ENCODE measurements around the gene GTF2H2C. TPM values are rescaled to one million over a fixed set of nuclear protein-coding genes. Genes with fewer than 3 reads are reported as not detected.
"Not testable (repeated sequence)": the region's sequence is repeated elsewhere in the genome, so short reads cannot be mapped to it uniquely, and the experiment has no call there.

The GTF2H2C gene
- total and polyA plus RNA-seq, 9 donors: 13.7 to 40.1 (median 24.5) TPM

DNA sequence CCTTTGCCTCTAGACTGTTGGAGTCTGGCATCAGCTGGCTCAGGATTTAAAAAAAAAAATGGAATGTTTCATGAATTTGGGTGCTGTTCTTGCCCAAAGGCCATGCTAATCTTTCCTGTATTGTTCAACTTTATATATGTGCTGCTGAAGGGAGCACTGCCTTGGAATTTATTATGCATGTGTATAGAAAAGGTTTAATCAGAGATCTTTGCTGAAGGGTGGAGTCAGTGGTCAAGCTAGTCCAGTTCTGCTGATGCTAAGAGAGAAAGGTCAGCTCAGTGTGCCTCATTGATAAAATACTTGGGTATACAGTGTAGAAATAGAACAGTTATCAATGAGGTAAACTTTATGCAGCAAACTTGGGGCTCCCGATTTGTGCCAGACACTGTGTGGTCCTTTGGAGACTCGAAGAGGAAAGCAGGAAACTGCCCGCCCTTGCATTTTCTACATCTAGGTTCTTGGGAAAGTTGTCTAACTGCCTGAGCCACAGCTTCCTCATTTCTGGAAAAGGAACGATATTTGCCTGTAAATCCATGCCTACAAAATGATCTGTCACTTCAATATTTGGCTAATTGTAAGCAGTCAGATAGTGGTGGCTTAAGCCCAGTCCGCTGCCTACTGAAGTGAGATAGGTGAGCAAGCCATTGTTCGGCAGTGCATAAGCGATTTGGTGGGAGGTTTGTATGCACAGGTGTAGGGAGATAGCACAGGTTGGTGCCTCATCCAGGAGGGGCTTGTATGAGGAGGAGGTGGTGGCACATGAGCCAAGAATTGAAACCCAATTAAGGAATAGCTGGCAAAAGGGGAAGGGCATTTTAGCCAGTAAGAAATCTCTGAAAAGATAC lies 29.2 kb upstream of the GTF2H2C start:
- no peak overlapping the region for H3K4me3 ChIP-seq
- H3K36me3 ChIP-seq: no peaks in the 10 kb centered on the region
- no peaks in the 10 kb centered on the region for H3K4me1 ChIP-seq (ENCODE audit: insufficient read depth)
- no peak overlapping the region for H3K27ac ChIP-seq
- no peak for DNase-seq
- H3K27me3 ChIP-seq: no peaks in the 10 kb centered on the region
- no peaks in the 10 kb centered on the region for H3K9me3 ChIP-seq
- intact Hi-C loops (cut with DNase I): no loop called here
- no peak for TF ChIP-seq POLR2A (IDR thresholded peaks at IDR 0.05)
- no peak for TF ChIP-seq EP300 (IDR thresholded peaks at IDR 0.05)
- TF ChIP-seq, protein P1, sequence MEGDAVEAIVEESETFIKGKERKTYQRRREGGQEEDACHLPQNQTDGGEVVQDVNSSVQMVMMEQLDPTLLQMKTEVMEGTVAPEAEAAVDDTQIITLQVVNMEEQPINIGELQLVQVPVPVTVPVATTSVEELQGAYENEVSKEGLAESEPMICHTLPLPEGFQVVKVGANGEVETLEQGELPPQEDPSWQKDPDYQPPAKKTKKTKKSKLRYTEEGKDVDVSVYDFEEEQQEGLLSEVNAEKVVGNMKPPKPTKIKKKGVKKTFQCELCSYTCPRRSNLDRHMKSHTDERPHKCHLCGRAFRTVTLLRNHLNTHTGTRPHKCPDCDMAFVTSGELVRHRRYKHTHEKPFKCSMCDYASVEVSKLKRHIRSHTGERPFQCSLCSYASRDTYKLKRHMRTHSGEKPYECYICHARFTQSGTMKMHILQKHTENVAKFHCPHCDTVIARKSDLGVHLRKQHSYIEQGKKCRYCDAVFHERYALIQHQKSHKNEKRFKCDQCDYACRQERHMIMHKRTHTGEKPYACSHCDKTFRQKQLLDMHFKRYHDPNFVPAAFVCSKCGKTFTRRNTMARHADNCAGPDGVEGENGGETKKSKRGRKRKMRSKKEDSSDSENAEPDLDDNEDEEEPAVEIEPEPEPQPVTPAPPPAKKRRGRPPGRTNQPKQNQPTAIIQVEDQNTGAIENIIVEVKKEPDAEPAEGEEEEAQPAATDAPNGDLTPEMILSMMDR (IDR thresholded peaks at IDR 0.05): no peak
- WGBS, 3 donors: 27 to 55% (median 42%) methylated on average over 7 of the region's 7 CpGs

DNA sequence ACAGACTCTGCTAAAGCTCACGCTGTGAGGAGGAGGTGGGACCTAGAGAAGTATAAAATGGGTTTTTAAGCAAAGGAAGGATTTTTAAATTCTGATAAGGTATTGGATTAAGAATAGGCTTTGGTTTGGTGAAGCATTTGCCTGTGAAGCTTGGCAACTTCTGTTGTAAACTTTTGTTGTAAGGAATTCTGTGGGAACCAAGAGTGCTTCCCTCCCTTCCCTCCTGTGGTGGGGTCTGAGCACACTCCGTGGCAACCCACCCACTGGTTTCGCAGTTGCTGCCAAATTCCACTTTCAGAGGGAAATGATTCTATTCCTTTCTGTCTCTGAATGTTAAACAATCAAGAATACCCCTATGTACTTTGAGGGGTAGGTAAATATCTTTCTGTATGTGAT lies 28.6 kb upstream of the GTF2H2C start:
- no peak overlapping the region for H3K27ac ChIP-seq
- no peaks in the 10 kb centered on the region for H3K9me3 ChIP-seq
- H3K4me3 ChIP-seq: no peak overlapping the region
- 4 to 8% (median 7%) methylated on average over 3 of the region's 3 CpGs for WGBS, 3 donors
- no peaks in the 10 kb centered on the region for H3K4me1 ChIP-seq (ENCODE audit: insufficient read depth)
- no peaks in the 10 kb centered on the region for H3K36me3 ChIP-seq
- TF ChIP-seq POLR2A (IDR thresholded peaks at IDR 0.05) (no peak), EP300 (IDR thresholded peaks at IDR 0.05) (no peak)
- TF ChIP-seq, protein P1 (IDR thresholded peaks at IDR 0.05): no peak
- H3K27me3 ChIP-seq: no peaks in the 10 kb centered on the region
- intact Hi-C loops (cut with DNase I): no loop called here
- DNase-seq: no peak

DNA sequence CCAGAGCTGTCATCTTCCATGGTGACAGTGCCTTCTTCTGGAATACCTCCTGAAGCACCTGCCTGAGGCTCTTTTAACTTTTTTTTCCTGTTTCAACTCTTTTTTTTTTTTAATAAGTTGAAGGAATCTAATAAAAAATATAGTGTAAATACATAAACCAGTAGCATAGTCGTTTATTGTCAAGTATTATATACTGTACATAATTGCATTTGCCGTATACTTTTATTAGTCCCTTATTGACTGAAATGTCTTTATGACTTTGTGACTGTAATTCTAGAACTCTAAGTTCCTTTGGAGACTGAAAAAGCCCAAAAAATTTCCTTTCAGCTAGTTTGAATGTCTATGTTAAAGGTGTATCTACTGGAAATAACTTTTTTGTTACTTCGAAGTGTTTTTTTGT lies 22.1 kb upstream of the GTF2H2C start:
- H3K36me3 ChIP-seq; H3K27me3 ChIP-seq; DNase-seq; H3K4me1 ChIP-seq (ENCODE audit: insufficient read depth); H3K9me3 ChIP-seq; H3K4me3 ChIP-seq; intact Hi-C loops (cut with DNase I); H3K27ac ChIP-seq: not testable (repeated sequence)
- 70 to 76% (median 75%) methylated on average over 2 to 3 of the region's 3 CpGs for WGBS, 3 donors

DNA sequence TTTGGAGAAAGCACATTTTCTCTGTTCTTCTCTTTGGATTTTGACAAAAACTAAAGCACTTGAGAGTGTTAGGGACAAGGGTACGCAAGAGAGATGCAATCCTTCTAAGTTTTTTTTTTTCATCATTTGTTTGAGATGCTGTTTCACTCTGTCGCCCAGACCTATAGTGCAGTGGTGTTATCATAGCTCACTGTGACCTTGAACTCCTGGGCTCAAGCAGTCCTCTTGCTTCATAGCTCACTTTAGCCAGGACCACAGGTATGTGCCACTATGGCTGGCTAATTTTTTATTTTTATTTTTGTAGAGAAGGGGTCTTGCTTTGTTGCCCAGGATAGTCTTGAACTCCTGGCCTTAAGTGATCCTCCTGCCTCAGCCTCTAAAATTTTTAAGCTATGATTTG lies 21.3 kb upstream of the GTF2H2C start:
- H3K27ac ChIP-seq; DNase-seq; H3K4me3 ChIP-seq; H3K27me3 ChIP-seq; H3K4me1 ChIP-seq (ENCODE audit: insufficient read depth); H3K36me3 ChIP-seq; intact Hi-C loops (cut with DNase I); H3K9me3 ChIP-seq: not testable (repeated sequence)
- WGBS, 3 donors: 43 to 70% (median 52%) methylated on average over 1 to 2 of the region's 2 CpGs

DNA sequence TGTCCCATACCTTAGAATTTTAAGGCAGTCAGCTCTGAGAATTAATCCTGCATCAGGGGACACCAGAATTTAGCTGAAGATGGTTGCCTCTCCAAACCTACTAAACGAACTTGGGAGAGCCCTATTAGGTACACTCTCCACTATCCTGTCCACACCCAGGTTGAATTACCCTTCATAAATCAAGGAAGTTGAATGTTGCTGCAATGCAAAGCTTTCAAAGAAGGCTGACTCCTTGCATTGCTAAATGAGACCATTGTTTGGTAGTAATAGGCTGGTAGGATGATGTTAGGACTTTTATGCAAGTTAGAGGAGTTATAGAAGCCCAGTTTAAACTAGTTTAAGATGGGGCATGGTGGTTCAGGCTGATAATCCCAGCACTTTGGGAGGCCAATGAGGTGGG lies 18.6 kb upstream of the GTF2H2C start:
- H3K27me3 ChIP-seq; H3K27ac ChIP-seq; H3K9me3 ChIP-seq; intact Hi-C loops (cut with DNase I); H3K4me1 ChIP-seq (ENCODE audit: insufficient read depth); H3K4me3 ChIP-seq; DNase-seq; H3K36me3 ChIP-seq: not testable (repeated sequence)
- no CpG with 5 or more reads among the region's 1 CpG for WGBS, 3 donors

DNA sequence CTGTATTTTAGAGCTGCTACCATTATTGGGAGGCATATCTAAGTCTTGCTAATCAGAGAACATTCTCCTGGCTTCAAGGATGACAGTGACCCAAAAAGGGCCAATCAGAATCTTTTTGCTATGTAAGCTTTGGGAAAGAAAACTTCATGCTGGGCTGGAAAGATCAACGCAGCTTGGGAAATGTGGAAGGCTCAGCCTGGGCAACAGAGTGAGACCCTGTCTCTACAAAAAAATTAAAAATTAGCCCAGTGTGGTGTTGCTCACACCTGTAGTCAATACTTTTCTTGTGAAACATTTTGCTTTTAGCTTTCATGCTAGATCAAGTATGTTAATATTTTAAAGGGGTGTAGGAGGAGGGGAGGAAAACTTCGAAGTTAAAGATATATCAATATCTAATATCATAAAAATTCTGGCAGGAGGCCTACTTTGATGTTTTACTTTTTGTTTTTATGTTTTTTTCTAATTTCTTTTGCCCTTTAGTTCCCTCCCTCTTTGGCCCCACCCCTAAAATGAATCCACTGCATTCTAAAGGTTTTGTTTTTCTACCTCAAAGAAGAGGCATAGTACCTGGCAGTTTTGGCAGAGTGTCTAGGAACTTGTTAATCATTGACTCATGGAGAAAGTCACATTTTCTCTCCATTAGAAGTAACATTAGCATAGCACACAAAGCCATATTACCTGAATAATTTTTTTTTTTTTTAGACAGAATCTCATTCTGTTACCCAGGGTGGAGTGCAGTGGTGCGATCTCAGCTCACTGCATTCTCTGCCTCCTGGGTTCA lies 17.0 kb upstream of the GTF2H2C start:
- WGBS, 3 donors: no CpG with 5 or more reads among the region's 3 CpGs
- H3K4me3 ChIP-seq; H3K4me1 ChIP-seq (ENCODE audit: insufficient read depth); H3K9me3 ChIP-seq; H3K27me3 ChIP-seq; H3K27ac ChIP-seq; intact Hi-C loops (cut with DNase I); H3K36me3 ChIP-seq; DNase-seq: not testable (repeated sequence)

DNA sequence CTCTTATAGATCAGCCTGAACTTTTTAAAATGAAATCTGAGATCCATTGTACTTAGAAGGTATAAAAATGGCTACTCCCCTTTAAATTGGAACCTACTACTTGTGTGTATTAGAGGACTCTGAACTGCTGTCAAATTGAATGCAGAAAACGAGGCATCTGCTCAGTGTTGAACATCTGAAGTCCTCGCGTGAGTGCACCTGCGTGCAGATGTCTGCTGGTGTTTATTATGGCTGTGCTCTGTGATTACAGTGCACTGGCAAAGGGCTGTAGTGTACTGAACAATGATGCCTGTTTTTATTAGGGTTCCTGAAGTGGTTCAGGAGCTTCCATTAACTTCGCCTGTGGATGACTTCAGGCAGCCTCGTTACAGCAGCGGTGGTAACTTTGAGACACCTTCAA lies 15.4 kb upstream of the GTF2H2C start:
- intact Hi-C loops (cut with DNase I); H3K9me3 ChIP-seq; DNase-seq; H3K27ac ChIP-seq; H3K4me3 ChIP-seq; H3K4me1 ChIP-seq (ENCODE audit: insufficient read depth); H3K27me3 ChIP-seq; H3K36me3 ChIP-seq: not testable (repeated sequence)
- no CpG with 5 or more reads among the region's 7 CpGs for WGBS, 3 donors

DNA sequence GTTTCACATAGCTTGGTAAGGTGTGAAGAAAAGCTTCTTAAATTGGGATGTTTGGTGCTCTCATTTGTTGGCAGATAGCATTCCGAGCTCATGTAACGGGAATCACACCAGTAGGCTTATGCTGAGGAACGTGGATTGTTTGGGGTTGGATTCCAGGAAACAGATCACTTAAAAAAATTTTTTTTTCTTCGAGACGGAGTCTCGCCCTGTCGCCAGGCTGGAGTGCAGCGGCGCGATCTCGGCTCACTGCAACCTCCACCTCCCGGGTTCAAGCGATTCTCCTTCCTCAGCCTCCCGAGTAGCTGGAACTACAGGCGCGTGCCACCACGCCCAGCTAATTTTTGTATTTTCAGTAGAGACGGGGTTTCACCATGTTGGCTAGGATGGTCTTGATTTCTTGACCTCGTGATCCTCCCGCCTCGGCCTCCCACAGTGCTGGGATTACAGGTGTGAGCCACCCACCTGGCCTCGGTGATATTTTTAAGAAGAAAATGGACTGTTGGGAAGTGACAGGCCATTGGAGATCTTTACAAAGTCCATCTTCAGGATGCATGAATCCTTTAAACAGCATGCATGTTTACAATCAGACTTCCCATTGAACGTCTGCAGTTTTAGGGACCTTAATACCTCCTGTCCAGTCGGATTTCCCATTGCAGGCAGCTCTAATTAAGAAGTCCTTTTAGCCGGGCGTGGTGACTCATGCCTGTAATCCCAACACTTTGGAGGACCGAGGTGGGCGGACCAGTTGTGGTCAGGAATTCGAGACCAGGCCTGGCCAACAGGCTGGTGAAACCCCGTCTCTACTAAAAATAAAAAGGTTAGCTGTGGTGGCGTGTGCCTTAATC lies 818 bp downstream of the GTF2H2C start:
- intact Hi-C loops (cut with DNase I); H3K36me3 ChIP-seq; H3K9me3 ChIP-seq; DNase-seq; H3K27me3 ChIP-seq; H3K27ac ChIP-seq; H3K4me1 ChIP-seq (ENCODE audit: insufficient read depth): not testable (repeated sequence)
- H3K4me3 ChIP-seq: peak overlapping the region; percentile 30
- WGBS, 3 donors: 29 to 49% (median 37%) methylated on average over 22 to 26 of the region's 31 CpGs

DNA sequence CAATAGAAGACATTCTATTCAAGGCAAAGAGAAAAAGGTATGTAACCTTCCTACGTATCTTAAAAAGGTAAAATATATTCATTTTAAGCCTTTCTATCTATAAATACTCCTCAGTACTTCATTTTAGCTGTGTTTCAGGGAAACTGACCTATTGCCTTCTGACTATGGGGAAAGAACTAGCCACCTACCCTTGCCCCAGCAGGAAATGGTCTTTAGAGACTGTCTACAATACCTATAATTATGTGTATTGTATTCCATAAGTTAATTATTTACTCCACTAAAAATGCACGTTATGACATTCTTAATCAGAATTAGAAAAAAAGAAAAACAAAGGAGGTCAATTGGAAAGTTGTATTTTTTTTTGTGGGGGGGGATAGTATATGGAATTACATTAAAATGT lies 6.2 kb downstream of the GTF2H2C start:
- H3K36me3 ChIP-seq; H3K27me3 ChIP-seq; H3K4me1 ChIP-seq (ENCODE audit: insufficient read depth); H3K9me3 ChIP-seq; H3K4me3 ChIP-seq; DNase-seq; intact Hi-C loops (cut with DNase I); H3K27ac ChIP-seq: not testable (repeated sequence)
- WGBS, 3 donors: 85 to 95% (median 85%) methylated on average over 2 of the region's 2 CpGs
